ENCODE data around the gene H19. TPM values are rescaled to one million over a fixed set of nuclear protein-coding genes. Genes with fewer than 3 reads are reported as not detected.

The H19 gene
- 3.7 and 4.6 TPM in 2 replicates for polyA plus RNA-seq (2012; rRNA removed)
- polyA plus RNA-seq (2012; cell fraction: cytosol; rRNA removed): 4.5 and 6.8 TPM in 2 replicates
- 1.9 and 4.0 TPM in 2 replicates for polyA plus RNA-seq (2012; cell fraction: nucleus; rRNA removed)

DNA sequence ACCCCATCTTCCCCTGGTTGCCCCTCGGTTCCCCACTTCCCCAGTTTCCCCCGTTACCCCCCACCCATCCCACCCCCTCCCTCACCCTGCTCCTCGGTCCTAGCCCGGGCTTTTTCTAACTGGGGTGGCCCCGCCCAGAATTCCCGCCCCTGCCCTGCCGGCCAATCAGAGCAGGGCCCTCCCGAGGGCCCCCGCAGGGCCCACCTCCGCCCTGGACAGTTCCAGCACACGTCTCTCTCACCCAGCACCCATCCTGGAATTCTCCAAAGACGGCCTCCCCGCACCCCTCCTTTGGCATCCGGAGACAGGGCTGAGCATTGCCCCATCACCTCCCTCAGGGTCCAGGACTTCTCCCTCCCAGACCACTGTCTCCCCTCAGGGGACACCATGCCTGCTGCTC, at the start of gene H19:
Gene H19 (minus strand): TSS at position 88 of the 400 bp plus-strand sequence.
- no peaks in the 10 kb centered on the region for H3K9me3 ChIP-seq
- H3K79me2 ChIP-seq (ENCODE audit: insufficient read depth): no peaks in the 10 kb centered on the region
- no peak within 1 kb of the TSS for H3K27ac ChIP-seq (ENCODE audit: low read depth in 2 of 2, low read length in 1 of 2)
- no peak within 1 kb of the TSS for H3K4me2 ChIP-seq
- H4K20me1 ChIP-seq (ENCODE audit: insufficient read depth): no peaks in the 10 kb centered on the region
- H3K27me3 ChIP-seq (ENCODE audit: insufficient read depth): no peaks in the 10 kb centered on the region
- H3K4me3 ChIP-seq (ENCODE audit: low read depth in 2 of 2, low read length in 1 of 2): no peak within 1 kb of the TSS
- no peak for DNase-seq
- no peaks in the 10 kb centered on the region for H3K9me2 ChIP-seq
- no CpG with 5 or more reads among the region's 14 CpGs for WGBS (ENCODE audit: low lambda C conversion rate)
- ChIA-PET POLR2A (interaction anchor here (0.7 to 5.4 kb wide), 14 partner anchors 10 to 304 kb away, joined by 3 to 84 read pairs (median 6); no protein-coding TSS in a partner anchor), CTCF (interaction anchor here (0.6 to 4.3 kb wide), 19 partner anchors 9 to 345 kb away, joined by 3 to 29 read pairs (median 5); no protein-coding TSS in a partner anchor)
- TF ChIP-seq EZH2phosphoT487 (IDR thresholded peaks at IDR 0.05; ENCODE audit: borderline replicate concordance, low read depth) (no peak), MEF2A (IDR thresholded peaks at IDR 0.05; ENCODE audit: borderline replicate concordance, low read depth) (no peak), RAD21 (IDR thresholded peaks at IDR 0.05; ENCODE audit: low read length) (no peak), JUND (IDR thresholded peaks at IDR 0.05) (no peak), SMC3 (IDR thresholded peaks at IDR 0.05; ENCODE audit: low read depth, low read length) (no peak), NRF1 (IDR thresholded peaks at IDR 0.05; ENCODE audit: low read depth, low read length) (no peak), SIN3A (IDR thresholded peaks at IDR 0.05; ENCODE audit: borderline replicate concordance, low read depth, low read length) (no peak), CHD2 (IDR thresholded peaks at IDR 0.05; ENCODE audit: low read length, partially characterized antibody) (no peak), FOSL2 (IDR thresholded peaks at IDR 0.05; ENCODE audit: borderline replicate concordance, low read depth) (no peak), MXI1 (IDR thresholded peaks at IDR 0.05; ENCODE audit: low read depth, low read length) (no peak), ELF1 (IDR thresholded peaks at IDR 0.05) (no peak)
- H2AFZ ChIP-seq (ENCODE audit: low read depth): no peak within 1 kb of the TSS
- no peaks in the 10 kb centered on the region for H3F3A ChIP-seq (replicated peaks; ENCODE audit: insufficient read depth)
- H3K36me3 ChIP-seq (replicated peaks in 1 of 2; ENCODE audit: control insufficient read depth in 1 of 2, insufficient read depth in 2 of 2, low read length in 1 of 2): no peaks in the 10 kb centered on the region
- no peaks in the 10 kb centered on the region for H3K4me1 ChIP-seq (ENCODE audit: control insufficient read depth in 1 of 2, insufficient read depth in 2 of 2, low read depth in 1 of 2, low read length in 1 of 2)
- H3K9ac ChIP-seq: no peak within 1 kb of the TSS

DNA sequence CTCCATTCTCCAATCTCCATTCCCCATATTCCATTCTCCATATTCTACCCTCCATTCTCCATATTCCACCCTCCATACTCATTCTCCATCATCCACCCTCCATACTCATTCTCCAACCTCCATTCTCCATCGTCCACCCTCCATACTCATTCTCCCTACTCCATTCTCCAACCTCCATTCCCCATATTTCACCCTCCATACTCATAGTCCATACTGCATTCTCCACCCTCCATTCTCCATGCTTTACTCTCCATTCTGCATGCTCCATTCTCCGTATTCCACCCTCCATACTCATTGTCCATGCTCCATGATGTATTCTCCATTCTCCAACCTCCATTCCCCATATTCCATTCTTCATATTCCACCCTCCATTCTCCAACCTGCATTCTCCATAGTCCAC, 44.3 kb upstream of the H19 start:
- Histone ChIP-seq H3K9me2 (no peaks in the 10 kb centered on the region), H3K9ac (no peak overlapping the region), H3K27me3 (ENCODE audit: insufficient read depth) (no peaks in the 10 kb centered on the region), H3F3A (replicated peaks; ENCODE audit: insufficient read depth) (no peaks in the 10 kb centered on the region), H3K4me1 (ENCODE audit: control insufficient read depth in 1 of 2, insufficient read depth in 2 of 2, low read depth in 1 of 2, low read length in 1 of 2) (no peaks in the 10 kb centered on the region), H3K27ac (ENCODE audit: low read depth in 2 of 2, low read length in 1 of 2) (no peak overlapping the region), H3K79me2 (ENCODE audit: insufficient read depth) (no peaks in the 10 kb centered on the region), H3K9me3 (no peaks in the 10 kb centered on the region), H4K20me1 (ENCODE audit: insufficient read depth) (no peaks in the 10 kb centered on the region), H3K4me2 (no peak overlapping the region), H3K4me3 (ENCODE audit: low read depth in 2 of 2, low read length in 1 of 2) (no peak overlapping the region), H2AFZ (ENCODE audit: low read depth) (no peak overlapping the region), H3K36me3 (replicated peaks in 1 of 2; ENCODE audit: control insufficient read depth in 1 of 2, insufficient read depth in 2 of 2, low read length in 1 of 2) (no peaks in the 10 kb centered on the region)
- ChIA-PET POLR2A (no interaction called here), CTCF (no interaction called here)
- 2% methylated on average over 2 of the region's 2 CpGs for WGBS (ENCODE audit: low lambda C conversion rate)
- no peak for DNase-seq
- no peak for TF ChIP-seq YY1 (IDR thresholded peaks at IDR 0.05; ENCODE audit: low read depth)
- TF ChIP-seq, protein P1, sequence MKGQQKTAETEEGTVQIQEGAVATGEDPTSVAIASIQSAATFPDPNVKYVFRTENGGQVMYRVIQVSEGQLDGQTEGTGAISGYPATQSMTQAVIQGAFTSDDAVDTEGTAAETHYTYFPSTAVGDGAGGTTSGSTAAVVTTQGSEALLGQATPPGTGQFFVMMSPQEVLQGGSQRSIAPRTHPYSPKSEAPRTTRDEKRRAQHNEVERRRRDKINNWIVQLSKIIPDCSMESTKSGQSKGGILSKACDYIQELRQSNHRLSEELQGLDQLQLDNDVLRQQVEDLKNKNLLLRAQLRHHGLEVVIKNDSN (IDR thresholded peaks at IDR 0.05; ENCODE audit: borderline replicate concordance, low read depth): no peak
- TF ChIP-seq, protein P2, sequence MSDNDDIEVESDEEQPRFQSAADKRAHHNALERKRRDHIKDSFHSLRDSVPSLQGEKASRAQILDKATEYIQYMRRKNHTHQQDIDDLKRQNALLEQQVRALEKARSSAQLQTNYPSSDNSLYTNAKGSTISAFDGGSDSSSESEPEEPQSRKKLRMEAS (IDR thresholded peaks at IDR 0.05; ENCODE audit: low read depth): no peak
- no peak for TF ChIP-seq FOSL2 (IDR thresholded peaks at IDR 0.05; ENCODE audit: borderline replicate concordance, low read depth)
- TF ChIP-seq POLR2AphosphoS5 (IDR thresholded peaks at IDR 0.05; ENCODE audit: low read depth, low read length): no peak
- TF ChIP-seq, protein P3, sequence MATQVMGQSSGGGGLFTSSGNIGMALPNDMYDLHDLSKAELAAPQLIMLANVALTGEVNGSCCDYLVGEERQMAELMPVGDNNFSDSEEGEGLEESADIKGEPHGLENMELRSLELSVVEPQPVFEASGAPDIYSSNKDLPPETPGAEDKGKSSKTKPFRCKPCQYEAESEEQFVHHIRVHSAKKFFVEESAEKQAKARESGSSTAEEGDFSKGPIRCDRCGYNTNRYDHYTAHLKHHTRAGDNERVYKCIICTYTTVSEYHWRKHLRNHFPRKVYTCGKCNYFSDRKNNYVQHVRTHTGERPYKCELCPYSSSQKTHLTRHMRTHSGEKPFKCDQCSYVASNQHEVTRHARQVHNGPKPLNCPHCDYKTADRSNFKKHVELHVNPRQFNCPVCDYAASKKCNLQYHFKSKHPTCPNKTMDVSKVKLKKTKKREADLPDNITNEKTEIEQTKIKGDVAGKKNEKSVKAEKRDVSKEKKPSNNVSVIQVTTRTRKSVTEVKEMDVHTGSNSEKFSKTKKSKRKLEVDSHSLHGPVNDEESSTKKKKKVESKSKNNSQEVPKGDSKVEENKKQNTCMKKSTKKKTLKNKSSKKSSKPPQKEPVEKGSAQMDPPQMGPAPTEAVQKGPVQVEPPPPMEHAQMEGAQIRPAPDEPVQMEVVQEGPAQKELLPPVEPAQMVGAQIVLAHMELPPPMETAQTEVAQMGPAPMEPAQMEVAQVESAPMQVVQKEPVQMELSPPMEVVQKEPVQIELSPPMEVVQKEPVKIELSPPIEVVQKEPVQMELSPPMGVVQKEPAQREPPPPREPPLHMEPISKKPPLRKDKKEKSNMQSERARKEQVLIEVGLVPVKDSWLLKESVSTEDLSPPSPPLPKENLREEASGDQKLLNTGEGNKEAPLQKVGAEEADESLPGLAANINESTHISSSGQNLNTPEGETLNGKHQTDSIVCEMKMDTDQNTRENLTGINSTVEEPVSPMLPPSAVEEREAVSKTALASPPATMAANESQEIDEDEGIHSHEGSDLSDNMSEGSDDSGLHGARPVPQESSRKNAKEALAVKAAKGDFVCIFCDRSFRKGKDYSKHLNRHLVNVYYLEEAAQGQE (IDR thresholded peaks at IDR 0.05; ENCODE audit: low read depth, low read length): no peak
- TF ChIP-seq NFIC (IDR thresholded peaks at IDR 0.05; ENCODE audit: borderline replicate concordance): no peak
- TF ChIP-seq TEAD4 (IDR thresholded peaks at IDR 0.05; ENCODE audit: borderline replicate concordance, insufficient read depth): no peak
- no peak for TF ChIP-seq RXRA (IDR thresholded peaks at IDR 0.05; ENCODE audit: borderline replicate concordance, low read depth)
- TF ChIP-seq EZH2phosphoT487 (IDR thresholded peaks at IDR 0.05; ENCODE audit: borderline replicate concordance, low read depth): no peak
- TF ChIP-seq, protein P4, sequence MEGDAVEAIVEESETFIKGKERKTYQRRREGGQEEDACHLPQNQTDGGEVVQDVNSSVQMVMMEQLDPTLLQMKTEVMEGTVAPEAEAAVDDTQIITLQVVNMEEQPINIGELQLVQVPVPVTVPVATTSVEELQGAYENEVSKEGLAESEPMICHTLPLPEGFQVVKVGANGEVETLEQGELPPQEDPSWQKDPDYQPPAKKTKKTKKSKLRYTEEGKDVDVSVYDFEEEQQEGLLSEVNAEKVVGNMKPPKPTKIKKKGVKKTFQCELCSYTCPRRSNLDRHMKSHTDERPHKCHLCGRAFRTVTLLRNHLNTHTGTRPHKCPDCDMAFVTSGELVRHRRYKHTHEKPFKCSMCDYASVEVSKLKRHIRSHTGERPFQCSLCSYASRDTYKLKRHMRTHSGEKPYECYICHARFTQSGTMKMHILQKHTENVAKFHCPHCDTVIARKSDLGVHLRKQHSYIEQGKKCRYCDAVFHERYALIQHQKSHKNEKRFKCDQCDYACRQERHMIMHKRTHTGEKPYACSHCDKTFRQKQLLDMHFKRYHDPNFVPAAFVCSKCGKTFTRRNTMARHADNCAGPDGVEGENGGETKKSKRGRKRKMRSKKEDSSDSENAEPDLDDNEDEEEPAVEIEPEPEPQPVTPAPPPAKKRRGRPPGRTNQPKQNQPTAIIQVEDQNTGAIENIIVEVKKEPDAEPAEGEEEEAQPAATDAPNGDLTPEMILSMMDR (IDR thresholded peaks at IDR 0.05): no peak
- TF ChIP-seq NRF1 (IDR thresholded peaks at IDR 0.05; ENCODE audit: low read depth, low read length): no peak
- no peak for TF ChIP-seq EP300 (IDR thresholded peaks at IDR 0.05; ENCODE audit: borderline replicate concordance in 1 of 2, low read depth in 1 of 2, low read length in 1 of 2)
